K562 (cell line): Measurements from ENCODE around the gene YBEY. TPM values are rescaled to one million over a fixed set of nuclear protein-coding genes. Genes with fewer than 3 reads are reported as not detected.

Source experiments
- BDP1 ChIP-seq: IDR thresholded peaks from 3 replicates; pipeline ENCODE4 v1.6.1; 2011; ENCODE audit not compliant: insufficient read length, insufficient read depth
- RBM22 ChIP-seq: fragments of 200-400 bp; formaldehyde crosslinking; IDR thresholded peaks from 2 replicates; pipeline ENCODE4 v1.6.1; 2018; ENCODE audit warnings: low read length, low read depth; ENCODE audit not compliant: poor library complexity, severe bottlenecking
- ZNF274 ChIP-seq: IDR thresholded peaks from 2 replicates; pipeline ENCODE4 v1.6.1; 2011; ENCODE audit warnings: low read depth, mild to moderate bottlenecking, low read length, moderate library complexity, borderline replicate concordance
- ZNF79 ChIP-seq: fragments of 250-450 bp; sonication (Bioruptor Pico); IDR thresholded peaks from 2 replicates; pipeline ENCODE4 v1.4.0; 2020; ENCODE audit warnings: low read depth, mild to moderate bottlenecking, moderate library complexity
- polyA plus RNA-seq, 8 experiments: library from polyadenylated mRNA; depleted of rRNA in 4 of 8; stranded (reverse) in 5 of 8; unstranded in 3 of 8; fragments of >200 nt; fragmentation: Nextera tagmentation in 2 of 8; fragmentation: Illumina TruSeq in 1 of 8; extraction: Ambion mirVana in 2 of 8; extraction: Trizol in 1 of 8; gene quantifications; 2 replicates each; pipeline versions ENCODE4 v1.2.1 to v1.2.3, GENCODE V29; 2011 to 2014; ENCODE audit warnings: inconsistent platforms in 1 of 8, missing spikeins in 1 of 8
- total RNA-seq, 7 experiments: library from RNA; depleted of rRNA in 6 of 7; stranded (reverse); fragments of >200 nt in 6 of 7; fragmentation: Illumina TruSeq in 2 of 7; extraction: Trizol in 2 of 7; gene quantifications; 2 replicates each; pipeline versions ENCODE4 v1.2.1 to v1.2.3, GENCODE V29; 2011 to 2021; ENCODE audit warnings: low replicate concordance in 1 of 7
- TF ChIP-seq, protein P1 (sequence below): sonication (generic); formaldehyde crosslinking; IDR thresholded peaks from 2 replicates; pipeline ENCODE4 v1.8.0; 2022; ENCODE audit warnings: mild to moderate bottlenecking, missing genetic modification reagents
- TF ChIP-seq, protein P2 (sequence below): fragments of 250-450 bp; sonication (Bioruptor Pico); IDR thresholded peaks from 2 replicates; pipeline ENCODE4 v1.8.0; 2021; ENCODE audit warnings: borderline replicate concordance, mild to moderate bottlenecking, moderate library complexity; ENCODE audit not compliant: poor library complexity, severe bottlenecking
- TF ChIP-seq, protein P3 (sequence below): fragments of 450-650 bp; formaldehyde crosslinking; IDR thresholded peaks from 2 replicates; pipeline ENCODE4 v1.4.0; 2020; ENCODE audit warnings: mild to moderate bottlenecking, moderate library complexity
- TF ChIP-seq, protein P4 (sequence below): sonication (generic); formaldehyde crosslinking; IDR thresholded peaks from 2 replicates; pipeline ENCODE4 v1.8.0; 2022; ENCODE audit warnings: mild to moderate bottlenecking, missing genetic modification reagents
- TF ChIP-seq, protein P5 (sequence below): sonication (generic); formaldehyde crosslinking; IDR thresholded peaks from 2 replicates; pipeline ENCODE4 v1.8.0; 2022; ENCODE audit warnings: mild to moderate bottlenecking, missing genetic modification reagents
- TF ChIP-seq, protein P6 (sequence below): fragments of 250-450 bp; sonication (Bioruptor Pico); IDR thresholded peaks from 2 replicates; pipeline ENCODE4 v1.8.0; 2021; ENCODE audit warnings: moderate library complexity, mild to moderate bottlenecking, inconsistent platforms
- TF ChIP-seq, protein P7 (sequence below): fragments of 450-650 bp; formaldehyde crosslinking; IDR thresholded peaks from 2 replicates; pipeline ENCODE4 v1.4.0; 2022; ENCODE audit warnings: missing genetic modification characterization
- TF ChIP-seq, protein P8 (sequence below): sonication (generic); formaldehyde crosslinking; IDR thresholded peaks from 2 replicates; pipeline ENCODE4 v1.8.0; 2023; ENCODE audit warnings: mild to moderate bottlenecking, missing genetic modification reagents

YBEY gene
- total and polyA plus RNA-seq, 9 of the 15 experiments (the other 6 are each of a cell fraction or from before 2014, with no cell fraction given) = 6.4 to 28.0 (median 12.4) TPM

DNA sequence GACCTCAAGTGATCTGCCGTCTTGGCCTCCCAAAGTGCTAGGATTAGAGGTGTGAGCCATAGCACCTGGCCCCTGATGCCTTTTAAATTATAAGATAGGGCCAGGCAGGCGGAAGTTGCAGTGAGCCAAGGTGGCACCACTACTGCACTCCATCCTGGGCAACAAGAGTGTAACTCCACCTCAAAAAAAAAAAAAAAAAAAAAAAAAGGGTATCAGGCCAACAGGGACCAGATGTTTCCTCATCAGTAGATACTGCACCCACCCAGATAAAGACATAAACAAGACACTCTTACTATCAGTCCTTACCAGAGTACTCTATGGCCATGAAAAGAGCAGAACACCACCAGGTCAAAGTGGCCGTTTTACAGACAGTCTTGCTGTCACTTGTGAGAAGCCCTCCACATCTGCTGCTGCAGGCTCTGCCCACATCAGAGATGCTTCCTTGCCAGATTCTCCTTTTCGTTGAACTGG, 34.2 kb downstream of the YBEY start (continued):
- TF ChIP-seq RBM22 (no peak), BDP1 (no peak), ZNF79 (CRISPR knock-in tag) (no peak), ZNF274 (peak; percentile 86)
- TF ChIP-seq, protein P1, sequence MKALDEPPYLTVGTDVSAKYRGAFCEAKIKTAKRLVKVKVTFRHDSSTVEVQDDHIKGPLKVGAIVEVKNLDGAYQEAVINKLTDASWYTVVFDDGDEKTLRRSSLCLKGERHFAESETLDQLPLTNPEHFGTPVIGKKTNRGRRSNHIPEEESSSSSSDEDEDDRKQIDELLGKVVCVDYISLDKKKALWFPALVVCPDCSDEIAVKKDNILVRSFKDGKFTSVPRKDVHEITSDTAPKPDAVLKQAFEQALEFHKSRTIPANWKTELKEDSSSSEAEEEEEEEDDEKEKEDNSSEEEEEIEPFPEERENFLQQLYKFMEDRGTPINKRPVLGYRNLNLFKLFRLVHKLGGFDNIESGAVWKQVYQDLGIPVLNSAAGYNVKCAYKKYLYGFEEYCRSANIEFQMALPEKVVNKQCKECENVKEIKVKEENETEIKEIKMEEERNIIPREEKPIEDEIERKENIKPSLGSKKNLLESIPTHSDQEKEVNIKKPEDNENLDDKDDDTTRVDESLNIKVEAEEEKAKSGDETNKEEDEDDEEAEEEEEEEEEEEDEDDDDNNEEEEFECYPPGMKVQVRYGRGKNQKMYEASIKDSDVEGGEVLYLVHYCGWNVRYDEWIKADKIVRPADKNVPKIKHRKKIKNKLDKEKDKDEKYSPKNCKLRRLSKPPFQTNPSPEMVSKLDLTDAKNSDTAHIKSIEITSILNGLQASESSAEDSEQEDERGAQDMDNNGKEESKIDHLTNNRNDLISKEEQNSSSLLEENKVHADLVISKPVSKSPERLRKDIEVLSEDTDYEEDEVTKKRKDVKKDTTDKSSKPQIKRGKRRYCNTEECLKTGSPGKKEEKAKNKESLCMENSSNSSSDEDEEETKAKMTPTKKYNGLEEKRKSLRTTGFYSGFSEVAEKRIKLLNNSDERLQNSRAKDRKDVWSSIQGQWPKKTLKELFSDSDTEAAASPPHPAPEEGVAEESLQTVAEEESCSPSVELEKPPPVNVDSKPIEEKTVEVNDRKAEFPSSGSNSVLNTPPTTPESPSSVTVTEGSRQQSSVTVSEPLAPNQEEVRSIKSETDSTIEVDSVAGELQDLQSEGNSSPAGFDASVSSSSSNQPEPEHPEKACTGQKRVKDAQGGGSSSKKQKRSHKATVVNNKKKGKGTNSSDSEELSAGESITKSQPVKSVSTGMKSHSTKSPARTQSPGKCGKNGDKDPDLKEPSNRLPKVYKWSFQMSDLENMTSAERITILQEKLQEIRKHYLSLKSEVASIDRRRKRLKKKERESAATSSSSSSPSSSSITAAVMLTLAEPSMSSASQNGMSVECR (CRISPR knock-in tag) = no peak
- TF ChIP-seq, protein P2, sequence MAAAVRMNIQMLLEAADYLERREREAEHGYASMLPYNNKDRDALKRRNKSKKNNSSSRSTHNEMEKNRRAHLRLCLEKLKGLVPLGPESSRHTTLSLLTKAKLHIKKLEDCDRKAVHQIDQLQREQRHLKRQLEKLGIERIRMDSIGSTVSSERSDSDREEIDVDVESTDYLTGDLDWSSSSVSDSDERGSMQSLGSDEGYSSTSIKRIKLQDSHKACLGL (CRISPR knock-in tag) = no peak
- TF ChIP-seq, protein P3, sequence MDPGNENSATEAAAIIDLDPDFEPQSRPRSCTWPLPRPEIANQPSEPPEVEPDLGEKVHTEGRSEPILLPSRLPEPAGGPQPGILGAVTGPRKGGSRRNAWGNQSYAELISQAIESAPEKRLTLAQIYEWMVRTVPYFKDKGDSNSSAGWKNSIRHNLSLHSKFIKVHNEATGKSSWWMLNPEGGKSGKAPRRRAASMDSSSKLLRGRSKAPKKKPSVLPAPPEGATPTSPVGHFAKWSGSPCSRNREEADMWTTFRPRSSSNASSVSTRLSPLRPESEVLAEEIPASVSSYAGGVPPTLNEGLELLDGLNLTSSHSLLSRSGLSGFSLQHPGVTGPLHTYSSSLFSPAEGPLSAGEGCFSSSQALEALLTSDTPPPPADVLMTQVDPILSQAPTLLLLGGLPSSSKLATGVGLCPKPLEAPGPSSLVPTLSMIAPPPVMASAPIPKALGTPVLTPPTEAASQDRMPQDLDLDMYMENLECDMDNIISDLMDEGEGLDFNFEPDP = no peak
- TF ChIP-seq, protein P4, sequence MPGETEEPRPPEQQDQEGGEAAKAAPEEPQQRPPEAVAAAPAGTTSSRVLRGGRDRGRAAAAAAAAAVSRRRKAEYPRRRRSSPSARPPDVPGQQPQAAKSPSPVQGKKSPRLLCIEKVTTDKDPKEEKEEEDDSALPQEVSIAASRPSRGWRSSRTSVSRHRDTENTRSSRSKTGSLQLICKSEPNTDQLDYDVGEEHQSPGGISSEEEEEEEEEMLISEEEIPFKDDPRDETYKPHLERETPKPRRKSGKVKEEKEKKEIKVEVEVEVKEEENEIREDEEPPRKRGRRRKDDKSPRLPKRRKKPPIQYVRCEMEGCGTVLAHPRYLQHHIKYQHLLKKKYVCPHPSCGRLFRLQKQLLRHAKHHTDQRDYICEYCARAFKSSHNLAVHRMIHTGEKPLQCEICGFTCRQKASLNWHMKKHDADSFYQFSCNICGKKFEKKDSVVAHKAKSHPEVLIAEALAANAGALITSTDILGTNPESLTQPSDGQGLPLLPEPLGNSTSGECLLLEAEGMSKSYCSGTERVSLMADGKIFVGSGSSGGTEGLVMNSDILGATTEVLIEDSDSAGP = no peak
- TF ChIP-seq, protein P5, sequence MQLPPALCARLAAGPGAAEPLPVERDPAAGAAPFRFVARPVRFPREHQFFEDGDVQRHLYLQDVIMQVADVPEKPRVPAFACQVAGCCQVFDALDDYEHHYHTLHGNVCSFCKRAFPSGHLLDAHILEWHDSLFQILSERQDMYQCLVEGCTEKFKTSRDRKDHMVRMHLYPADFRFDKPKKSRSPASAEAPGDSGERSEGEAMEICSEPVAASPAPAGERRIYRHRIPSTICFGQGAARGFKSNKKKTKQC (CRISPR knock-in tag) = no peak
- TF ChIP-seq, protein P6, sequence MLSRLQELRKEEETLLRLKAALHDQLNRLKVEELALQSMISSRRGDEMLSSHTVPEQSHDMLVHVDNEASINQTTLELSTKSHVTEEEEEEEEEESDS (CRISPR knock-in tag) = no peak
- TF ChIP-seq, protein P7, sequence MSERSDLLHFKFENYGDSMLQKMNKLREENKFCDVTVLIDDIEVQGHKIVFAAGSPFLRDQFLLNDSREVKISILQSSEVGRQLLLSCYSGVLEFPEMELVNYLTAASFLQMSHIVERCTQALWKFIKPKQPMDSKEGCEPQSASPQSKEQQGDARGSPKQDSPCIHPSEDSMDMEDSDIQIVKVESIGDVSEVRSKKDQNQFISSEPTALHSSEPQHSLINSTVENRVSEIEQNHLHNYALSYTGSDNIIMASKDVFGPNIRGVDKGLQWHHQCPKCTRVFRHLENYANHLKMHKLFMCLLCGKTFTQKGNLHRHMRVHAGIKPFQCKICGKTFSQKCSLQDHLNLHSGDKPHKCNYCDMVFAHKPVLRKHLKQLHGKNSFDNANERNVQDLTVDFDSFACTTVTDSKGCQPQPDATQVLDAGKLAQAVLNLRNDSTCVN (CRISPR knock-in tag) = no peak
- TF ChIP-seq, protein P8, sequence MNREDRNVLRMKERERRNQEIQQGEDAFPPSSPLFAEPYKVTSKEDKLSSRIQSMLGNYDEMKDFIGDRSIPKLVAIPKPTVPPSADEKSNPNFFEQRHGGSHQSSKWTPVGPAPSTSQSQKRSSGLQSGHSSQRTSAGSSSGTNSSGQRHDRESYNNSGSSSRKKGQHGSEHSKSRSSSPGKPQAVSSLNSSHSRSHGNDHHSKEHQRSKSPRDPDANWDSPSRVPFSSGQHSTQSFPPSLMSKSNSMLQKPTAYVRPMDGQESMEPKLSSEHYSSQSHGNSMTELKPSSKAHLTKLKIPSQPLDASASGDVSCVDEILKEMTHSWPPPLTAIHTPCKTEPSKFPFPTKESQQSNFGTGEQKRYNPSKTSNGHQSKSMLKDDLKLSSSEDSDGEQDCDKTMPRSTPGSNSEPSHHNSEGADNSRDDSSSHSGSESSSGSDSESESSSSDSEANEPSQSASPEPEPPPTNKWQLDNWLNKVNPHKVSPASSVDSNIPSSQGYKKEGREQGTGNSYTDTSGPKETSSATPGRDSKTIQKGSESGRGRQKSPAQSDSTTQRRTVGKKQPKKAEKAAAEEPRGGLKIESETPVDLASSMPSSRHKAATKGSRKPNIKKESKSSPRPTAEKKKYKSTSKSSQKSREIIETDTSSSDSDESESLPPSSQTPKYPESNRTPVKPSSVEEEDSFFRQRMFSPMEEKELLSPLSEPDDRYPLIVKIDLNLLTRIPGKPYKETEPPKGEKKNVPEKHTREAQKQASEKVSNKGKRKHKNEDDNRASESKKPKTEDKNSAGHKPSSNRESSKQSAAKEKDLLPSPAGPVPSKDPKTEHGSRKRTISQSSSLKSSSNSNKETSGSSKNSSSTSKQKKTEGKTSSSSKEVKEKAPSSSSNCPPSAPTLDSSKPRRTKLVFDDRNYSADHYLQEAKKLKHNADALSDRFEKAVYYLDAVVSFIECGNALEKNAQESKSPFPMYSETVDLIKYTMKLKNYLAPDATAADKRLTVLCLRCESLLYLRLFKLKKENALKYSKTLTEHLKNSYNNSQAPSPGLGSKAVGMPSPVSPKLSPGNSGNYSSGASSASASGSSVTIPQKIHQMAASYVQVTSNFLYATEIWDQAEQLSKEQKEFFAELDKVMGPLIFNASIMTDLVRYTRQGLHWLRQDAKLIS = no peak
